CD4-positive, alpha-beta T cell (primary cell): Measurements from ENCODE around the gene ANKRD53. TPM values are rescaled to one million over a fixed set of nuclear protein-coding genes. Genes with fewer than 3 reads are reported as not detected.

ENCODE experiments used
- ATAC-seq: fragments of 200-7000 bp; cut with Tn5 transposase; one replicate; pipeline ENCODE4 v1.10.0; 2022; ENCODE audit warnings: mild to moderate bottlenecking; ENCODE audit not compliant: poor library complexity
- CTCF ChIA-PET: fragments of 350-600 bp; sonication (Branson Sonifier 250); formaldehyde crosslinking; loops from one replicate; lab custom pipeline; 2021; ENCODE audit warnings: antibody characterized with exemption, inconsistent platforms; lab: Charles Lee
- POLR2A ChIA-PET: fragments of 350-600 bp; sonication (Branson Sonifier 250); formaldehyde crosslinking; loops from one replicate; lab custom pipeline; 2021; ENCODE audit warnings: antibody characterized with exemption, inconsistent platforms; lab: Charles Lee
- DNase-seq, 14 experiments: peaks; one replicate each; pipeline ENCODE4 v3.0.0-alpha.2; 2013 to 2020; ENCODE audit warnings: mixed read lengths in 2 of 14
- H3K27ac ChIP-seq, 2 donors: one replicate each; pipeline versions ENCODE4 v1.5.1 to v1.7.0; 2013; ENCODE audit warnings: low read length in 2 of 2, low read depth in 1 of 2, mild to moderate bottlenecking in 1 of 2
- H3K27me3 ChIP-seq, 2 experiments: 1 replicate in 1 of 2; 2 replicates in 1 of 2; pipeline versions ENCODE4 v1.6.1 to v1.7.0; 2013; ENCODE audit warnings: low read length in 2 of 2, control low read depth in 1 of 2, mild to moderate bottlenecking in 1 of 2, moderate library complexity in 1 of 2; ENCODE audit not compliant: insufficient read depth in 2 of 2, control insufficient read depth in 1 of 2
- H3K36me3 ChIP-seq: one replicate; pipeline ENCODE4 v1.6.1; 2013; ENCODE audit warnings: low read length, control low read depth; ENCODE audit not compliant: insufficient read depth
- H3K4me1 ChIP-seq: one replicate; pipeline ENCODE4 v1.6.1; 2013; ENCODE audit warnings: low read length, control low read depth; ENCODE audit not compliant: insufficient read depth
- H3K4me3 ChIP-seq: one replicate; pipeline ENCODE4 v1.5.1; 2013; ENCODE audit warnings: mild to moderate bottlenecking, low read length, moderate library complexity
- H3K9me3 ChIP-seq, 2 experiments: 1 replicate in 1 of 2; 2 replicates in 1 of 2; pipeline versions ENCODE4 v1.6.1 to v1.7.0; 2013; ENCODE audit warnings: low read length in 2 of 2, mild to moderate bottlenecking in 2 of 2, control low read depth in 1 of 2, moderate library complexity in 1 of 2; ENCODE audit not compliant: control insufficient read depth in 1 of 2, insufficient read depth in 1 of 2
- H3K27ac Mint-ChIP-seq: one replicate; pipeline ENCODE4 v1.8.0; 2020; ENCODE audit warnings: mixed read lengths
- H3K27me3 Mint-ChIP-seq: one replicate; pipeline ENCODE4 v1.8.0; 2021; ENCODE audit warnings: mixed read lengths
- H3K36me3 Mint-ChIP-seq: one replicate; pipeline ENCODE4 v1.8.0; 2021; ENCODE audit warnings: low read depth, mixed read lengths
- H3K4me1 Mint-ChIP-seq: one replicate; pipeline ENCODE4 v1.8.0; 2021; ENCODE audit warnings: low read depth, mixed read lengths
- H3K4me3 Mint-ChIP-seq: one replicate; pipeline ENCODE4 v1.8.0; 2020; ENCODE audit warnings: mild to moderate bottlenecking, mixed read lengths
- H3K9me3 Mint-ChIP-seq: one replicate; pipeline ENCODE4 v1.8.0; 2020; ENCODE audit warnings: mixed read lengths
- intact Hi-C, 2 experiments: fragments of 100-400 bp; cut with DNase I in 1 of 2; cut with micrococcal nuclease in 1 of 2; formaldehyde crosslinking; loops; one replicate each; pipeline versions ENCODE4 v1.15.1 to v1.9.0; 2023 to 2025; cut with DNase I, micrococcal nuclease
- total RNA-seq, 174 experiments: library from RNA in 2 of 174; stranded (reverse) in 2 of 174; gene quantifications; one replicate each; pipeline ENCODE4 v1.2.3 and lab custom pipeline; 2021 to 2026
- TF ChIP-seq, protein P1 (sequence below): fragments of 200-600 bp; IDR thresholded peaks from one replicate; pipeline ENCODE4 v1.8.0; 2022; ENCODE audit warnings: antibody characterized with exemption, mild to moderate bottlenecking

Gene ANKRD53
- total RNA-seq, 2 experiments from 2014 or later = 0.42 to 1.2 TPM

DNA sequence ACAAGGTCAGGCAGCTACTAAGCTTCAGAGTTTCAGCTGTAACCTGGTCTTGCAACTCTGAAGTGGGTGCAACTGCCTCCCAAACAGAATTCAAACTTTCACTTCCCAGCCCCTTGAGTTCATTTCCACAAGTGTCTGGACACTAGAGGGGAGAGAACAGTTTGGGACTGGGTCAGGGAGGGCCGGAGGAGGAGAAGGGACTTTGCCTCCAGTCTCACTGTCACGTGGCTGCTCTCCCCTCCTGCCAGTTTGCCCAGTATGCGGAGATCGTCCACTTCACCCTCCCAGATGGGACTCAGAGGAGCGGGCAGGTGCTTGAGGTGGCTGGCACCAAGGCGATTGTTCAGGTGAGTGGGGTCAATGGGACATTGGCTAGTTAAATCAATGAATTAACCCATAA, 20.6 kb upstream of the ANKRD53 start:
- H3K27me3 Mint-ChIP-seq = peaks cover 62% of the 10 kb centered on the region
- Histone ChIP-seq H3K4me1 (peaks cover 6% of the 10 kb centered on the region), H3K27me3 (peaks cover 7 to 43% of the 10 kb centered on the region in 2 experiments), H3K36me3 (no peaks in the 10 kb centered on the region), H3K27ac (no peak overlapping the region), H3K4me3 (no peak overlapping the region), H3K9me3 (no peaks in the 10 kb centered on the region)
- H3K27ac Mint-ChIP-seq = no peak overlapping the region
- intact Hi-C loops = no loop called here
- TF ChIP-seq, protein P1, sequence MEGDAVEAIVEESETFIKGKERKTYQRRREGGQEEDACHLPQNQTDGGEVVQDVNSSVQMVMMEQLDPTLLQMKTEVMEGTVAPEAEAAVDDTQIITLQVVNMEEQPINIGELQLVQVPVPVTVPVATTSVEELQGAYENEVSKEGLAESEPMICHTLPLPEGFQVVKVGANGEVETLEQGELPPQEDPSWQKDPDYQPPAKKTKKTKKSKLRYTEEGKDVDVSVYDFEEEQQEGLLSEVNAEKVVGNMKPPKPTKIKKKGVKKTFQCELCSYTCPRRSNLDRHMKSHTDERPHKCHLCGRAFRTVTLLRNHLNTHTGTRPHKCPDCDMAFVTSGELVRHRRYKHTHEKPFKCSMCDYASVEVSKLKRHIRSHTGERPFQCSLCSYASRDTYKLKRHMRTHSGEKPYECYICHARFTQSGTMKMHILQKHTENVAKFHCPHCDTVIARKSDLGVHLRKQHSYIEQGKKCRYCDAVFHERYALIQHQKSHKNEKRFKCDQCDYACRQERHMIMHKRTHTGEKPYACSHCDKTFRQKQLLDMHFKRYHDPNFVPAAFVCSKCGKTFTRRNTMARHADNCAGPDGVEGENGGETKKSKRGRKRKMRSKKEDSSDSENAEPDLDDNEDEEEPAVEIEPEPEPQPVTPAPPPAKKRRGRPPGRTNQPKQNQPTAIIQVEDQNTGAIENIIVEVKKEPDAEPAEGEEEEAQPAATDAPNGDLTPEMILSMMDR = no peak
- ChIA-PET POLR2A (no interaction called here), CTCF (no interaction called here)
- H3K4me1 Mint-ChIP-seq = no peaks in the 10 kb centered on the region
- H3K4me3 Mint-ChIP-seq = no peak overlapping the region
- DNase-seq (no peak), ATAC-seq (no peak)
- H3K9me3 Mint-ChIP-seq = no peaks in the 10 kb centered on the region
- H3K36me3 Mint-ChIP-seq = no peaks in the 10 kb centered on the region

DNA sequence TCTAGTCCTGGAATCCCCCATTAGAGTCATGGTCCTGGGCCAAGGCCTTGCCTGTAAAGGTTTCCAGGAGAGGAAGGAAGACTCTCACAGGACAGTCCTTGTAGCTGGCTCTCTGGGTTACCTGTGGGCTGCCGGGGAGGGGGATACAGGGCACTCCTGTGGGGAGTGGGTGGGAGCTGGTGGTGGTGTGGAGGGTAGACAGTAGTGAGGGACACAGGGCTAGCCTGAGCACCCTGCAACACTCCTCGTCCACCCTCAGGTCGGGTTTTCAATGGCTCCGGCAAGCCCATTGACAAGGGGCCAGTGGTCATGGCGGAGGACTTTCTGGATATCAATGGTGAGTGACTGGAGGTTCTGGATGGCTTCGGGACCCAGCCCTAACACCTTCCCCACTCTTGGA, 19.7 kb upstream of the ANKRD53 start:
- Mint-ChIP-seq H3K4me1 (no peaks in the 10 kb centered on the region), H3K27me3 (peaks cover 71% of the 10 kb centered on the region), H3K36me3 (no peaks in the 10 kb centered on the region), H3K9me3 (no peaks in the 10 kb centered on the region), H3K27ac (no peak overlapping the region), H3K4me3 (no peak overlapping the region)
- peaks cover 14 to 42% of the 10 kb centered on the region in 2 experiments for H3K27me3 ChIP-seq
- H3K4me3 ChIP-seq = no peak overlapping the region
- TF ChIP-seq, protein P1 = no peak
- ATAC-seq = no peak
- no peak for DNase-seq
- ChIA-PET POLR2A (no interaction called here), CTCF (no interaction called here)
- H3K4me1 ChIP-seq = peaks cover 6% of the 10 kb centered on the region
- no peak overlapping the region for H3K27ac ChIP-seq
- H3K9me3 ChIP-seq = no peaks in the 10 kb centered on the region
- intact Hi-C loops = no loop called here
- no peaks in the 10 kb centered on the region for H3K36me3 ChIP-seq

DNA sequence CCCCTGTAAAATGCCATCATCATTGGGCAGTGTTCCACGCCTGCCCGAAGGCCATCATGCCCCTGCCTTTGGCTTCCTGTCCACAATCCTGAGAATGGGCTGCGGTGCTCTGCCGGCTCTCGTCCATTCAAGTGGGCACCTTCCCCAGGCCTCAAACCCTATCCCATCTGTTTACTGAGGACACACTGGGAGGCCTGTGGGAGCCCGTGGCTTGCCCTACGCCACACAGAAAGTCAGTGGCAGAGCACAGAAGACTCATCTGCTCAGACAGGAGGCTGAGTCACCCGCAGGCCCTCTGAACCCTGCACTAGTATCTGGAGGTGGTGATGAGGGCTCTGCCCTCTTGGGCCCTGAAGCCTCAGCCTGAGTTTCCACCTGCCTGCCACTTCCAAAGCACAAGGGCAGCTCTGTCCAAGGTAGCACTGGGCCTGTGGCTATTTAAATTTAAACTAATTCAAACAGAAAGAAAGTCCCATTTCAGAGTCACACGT, 19.1 kb upstream of the ANKRD53 start:
- H3K4me1 ChIP-seq = peaks cover 6% of the 10 kb centered on the region
- Mint-ChIP-seq H3K4me1 (no peaks in the 10 kb centered on the region), H3K9me3 (no peaks in the 10 kb centered on the region), H3K27me3 (peaks cover 71% of the 10 kb centered on the region), H3K27ac (no peak overlapping the region), H3K36me3 (no peaks in the 10 kb centered on the region), H3K4me3 (no peak overlapping the region)
- TF ChIP-seq, protein P1 = no peak
- intact Hi-C loops = no loop called here
- ChIA-PET CTCF (interaction anchor here (1.5 kb wide), 1 partner anchor 26 kb away, joined by 4 read pairs; no protein-coding TSS in a partner anchor), POLR2A (no interaction called here)
- no peaks in the 10 kb centered on the region for H3K9me3 ChIP-seq
- no peak overlapping the region for H3K4me3 ChIP-seq
- DNase-seq (no peak), ATAC-seq (no peak)
- H3K27ac ChIP-seq = no peak overlapping the region
- no peaks in the 10 kb centered on the region for H3K36me3 ChIP-seq
- peaks cover 18 to 41% of the 10 kb centered on the region in 2 experiments for H3K27me3 ChIP-seq
